Measurements from ENCODE around the gene TAS2R14. TPM values are rescaled to one million over a fixed set of nuclear protein-coding genes. Genes with fewer than 3 reads are reported as not detected.

The TAS2R14 gene
- total RNA-seq, 1 experiment from 2014 or later = 2.7 TPM

- peaks cover 8% of the 10 kb centered on the region for H3K36me3 Mint-ChIP-seq (ENCODE audit: insufficient read depth, unreplicated experiment)
- no peaks in the 10 kb centered on the region; the same call in 1 of the 2 replicates for H3K9me3 ChIP-seq
- ChIA-PET CTCF (no interaction called here), POLR2A (no interaction called here)
- no TSS peak for BruUV-seq (replicated peaks)
- no peak overlapping the region for H3K27ac Mint-ChIP-seq (ENCODE audit: unreplicated experiment)
- H3K4me3 ChIP-seq (ENCODE audit: low read depth, low read length) = no peak overlapping the region
- H3K36me3 ChIP-seq (ENCODE audit: control insufficient read depth, insufficient read depth, low read length) = no peaks in the 10 kb centered on the region
- H3K27me3 Mint-ChIP-seq (ENCODE audit: insufficient read depth, unreplicated experiment) = no peaks in the 10 kb centered on the region
- no peaks in the 10 kb centered on the region for H3K27me3 ChIP-seq (replicated peaks; ENCODE audit: control insufficient read depth, insufficient read depth, low read length)
- H3K4me1 Mint-ChIP-seq (ENCODE audit: low read depth, unreplicated experiment) = no peaks in the 10 kb centered on the region
- TF ChIP-seq CTCF (IDR thresholded peaks at IDR 0.05; ENCODE audit: insufficient read depth in 1 of 2, low read depth in 1 of 2, low read length in 1 of 2, severe bottlenecking in 1 of 2, unreplicated experiment in 1 of 2) = no peak
- intact Hi-C loops (cut with micrococcal nuclease; ENCODE audit: unreplicated experiment) = no loop called here
- no peaks in the 10 kb centered on the region for H3K4me1 ChIP-seq
- no peak overlapping the region for H3K4me3 Mint-ChIP-seq (ENCODE audit: unreplicated experiment)
- DNase-seq = no peak
- peaks cover 26% of the 10 kb centered on the region for H3K9me3 Mint-ChIP-seq (ENCODE audit: unreplicated experiment)
These were observed 13.6 kb upstream of the TAS2R14 start for GRCh38 chr12:10952645-10953044.

- Mint-ChIP-seq H3K27me3 (ENCODE audit: insufficient read depth, unreplicated experiment) (no peaks in the 10 kb centered on the region), H3K4me1 (ENCODE audit: low read depth, unreplicated experiment) (peaks cover 13% of the 10 kb centered on the region), H3K9me3 (ENCODE audit: unreplicated experiment) (peaks cover 45% of the 10 kb centered on the region), H3K27ac (ENCODE audit: unreplicated experiment) (peak overlapping the region; percentile 68), H3K36me3 (ENCODE audit: insufficient read depth, unreplicated experiment) (peaks cover 36% of the 10 kb centered on the region), H3K4me3 (ENCODE audit: unreplicated experiment) (no peak overlapping the region)
- ChIA-PET POLR2A (no interaction called here), CTCF (no interaction called here)
- DNase-seq = no peak
- Histone ChIP-seq H3K9me3 (peaks cover 10% of the 10 kb centered on the region), H3K27me3 (replicated peaks; ENCODE audit: control insufficient read depth, insufficient read depth, low read length) (no peaks in the 10 kb centered on the region), H3K36me3 (ENCODE audit: control insufficient read depth, insufficient read depth, low read length) (no peaks in the 10 kb centered on the region; the same call in 1 of the 2 replicates), H3K4me3 (ENCODE audit: low read depth, low read length) (no peak overlapping the region), H3K4me1 (peaks cover 12% of the 10 kb centered on the region; the same call in 1 of the 2 replicates)
- TF ChIP-seq CTCF (IDR thresholded peaks at IDR 0.05; ENCODE audit: insufficient read depth in 1 of 2, low read depth in 1 of 2, low read length in 1 of 2, severe bottlenecking in 1 of 2, unreplicated experiment in 1 of 2) = no peak
- intact Hi-C loops (cut with micrococcal nuclease; ENCODE audit: unreplicated experiment) = no loop called here
- TSS peak; percentile 6 for BruUV-seq (replicated peaks)
These were observed 4.1 kb upstream of the TAS2R14 start for GRCh38 chr12:10943167-10943566.

- CTCF ChIA-PET = no interaction called here
- no peak overlapping the region for H3K4me3 Mint-ChIP-seq (ENCODE audit: unreplicated experiment)
- H3K27me3 Mint-ChIP-seq (ENCODE audit: insufficient read depth, unreplicated experiment) = no peaks in the 10 kb centered on the region
- intact Hi-C loops (cut with micrococcal nuclease; ENCODE audit: unreplicated experiment) = no loop called here
- peaks cover 34% of the 10 kb centered on the region for H3K9me3 Mint-ChIP-seq (ENCODE audit: unreplicated experiment)
- Histone ChIP-seq H3K4me3 (ENCODE audit: low read depth, low read length) (no peak overlapping the region), H3K4me1 (peaks cover 12% of the 10 kb centered on the region; the same call in 1 of the 2 replicates), H3K9me3 (peaks cover 10% of the 10 kb centered on the region), H3K36me3 (ENCODE audit: control insufficient read depth, insufficient read depth, low read length) (no peaks in the 10 kb centered on the region), H3K27me3 (replicated peaks; ENCODE audit: control insufficient read depth, insufficient read depth, low read length) (no peaks in the 10 kb centered on the region)
- peak overlapping the region; percentile 68 for H3K27ac Mint-ChIP-seq (ENCODE audit: unreplicated experiment)
- H3K4me1 Mint-ChIP-seq (ENCODE audit: low read depth, unreplicated experiment) = peaks cover 13% of the 10 kb centered on the region
- POLR2A ChIA-PET = no interaction called here
- DNase-seq = peak; percentile 30 to 56
- no TSS peak for BruUV-seq (replicated peaks)
- no peak for TF ChIP-seq CTCF (IDR thresholded peaks at IDR 0.05; ENCODE audit: insufficient read depth in 1 of 2, low read depth in 1 of 2, low read length in 1 of 2, severe bottlenecking in 1 of 2, unreplicated experiment in 1 of 2)
- H3K36me3 Mint-ChIP-seq (ENCODE audit: insufficient read depth, unreplicated experiment) = peaks cover 25% of the 10 kb centered on the region
These were observed 3.0 kb upstream of the TAS2R14 start for GRCh38 chr12:10941916-10942607.
